GM13977 (cell line): ENCODE measurements around the gene SPG21.

Experiments used
- DNase-seq: peaks from one replicate; pipeline ENCODE4 v3.0.0; 2012; ENCODE audit warnings: low spot score
- in situ Hi-C: fragments of 300-500 bp; cut with MboI; formaldehyde crosslinking; loops from one replicate; pipeline ENCODE4 v1.12.0; 2022; ENCODE audit warnings: low sequenced_read_pairs, low pct_unique_long_range_greater_than_20kb, mixed read lengths, inconsistent platforms; ENCODE audit not compliant: unreplicated experiment
- TF ChIP-seq, protein P1 (sequence below): IDR thresholded peaks from 2 replicates; pipeline ENCODE4 v1.5.1; 2012; ENCODE audit warnings: mild to moderate bottlenecking, control low read depth; ENCODE audit not compliant: insufficient read depth; ENCODE audit errors: extremely low read depth, missing control alignments

SPG21 gene

GRCh38 chr15:64921711-64922110 is 68.0 kb downstream of the SPG21 start:
- TF ChIP-seq, protein P1, sequence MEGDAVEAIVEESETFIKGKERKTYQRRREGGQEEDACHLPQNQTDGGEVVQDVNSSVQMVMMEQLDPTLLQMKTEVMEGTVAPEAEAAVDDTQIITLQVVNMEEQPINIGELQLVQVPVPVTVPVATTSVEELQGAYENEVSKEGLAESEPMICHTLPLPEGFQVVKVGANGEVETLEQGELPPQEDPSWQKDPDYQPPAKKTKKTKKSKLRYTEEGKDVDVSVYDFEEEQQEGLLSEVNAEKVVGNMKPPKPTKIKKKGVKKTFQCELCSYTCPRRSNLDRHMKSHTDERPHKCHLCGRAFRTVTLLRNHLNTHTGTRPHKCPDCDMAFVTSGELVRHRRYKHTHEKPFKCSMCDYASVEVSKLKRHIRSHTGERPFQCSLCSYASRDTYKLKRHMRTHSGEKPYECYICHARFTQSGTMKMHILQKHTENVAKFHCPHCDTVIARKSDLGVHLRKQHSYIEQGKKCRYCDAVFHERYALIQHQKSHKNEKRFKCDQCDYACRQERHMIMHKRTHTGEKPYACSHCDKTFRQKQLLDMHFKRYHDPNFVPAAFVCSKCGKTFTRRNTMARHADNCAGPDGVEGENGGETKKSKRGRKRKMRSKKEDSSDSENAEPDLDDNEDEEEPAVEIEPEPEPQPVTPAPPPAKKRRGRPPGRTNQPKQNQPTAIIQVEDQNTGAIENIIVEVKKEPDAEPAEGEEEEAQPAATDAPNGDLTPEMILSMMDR = no peak
- no peak for DNase-seq
- in situ Hi-C loops = no loop called here

- TF ChIP-seq, protein P1 = no peak
- DNase-seq = no peak
- in situ Hi-C loops = no loop called here
Observed at GRCh38 chr15:64919721-64920120, 70.0 kb downstream of the SPG21 start.

- DNase-seq = no peak
- in situ Hi-C loops = no loop called here
- TF ChIP-seq, protein P1 = no peak
Observed at GRCh38 chr15:64917211-64917610, 72.5 kb downstream of the SPG21 start.

DNA sequence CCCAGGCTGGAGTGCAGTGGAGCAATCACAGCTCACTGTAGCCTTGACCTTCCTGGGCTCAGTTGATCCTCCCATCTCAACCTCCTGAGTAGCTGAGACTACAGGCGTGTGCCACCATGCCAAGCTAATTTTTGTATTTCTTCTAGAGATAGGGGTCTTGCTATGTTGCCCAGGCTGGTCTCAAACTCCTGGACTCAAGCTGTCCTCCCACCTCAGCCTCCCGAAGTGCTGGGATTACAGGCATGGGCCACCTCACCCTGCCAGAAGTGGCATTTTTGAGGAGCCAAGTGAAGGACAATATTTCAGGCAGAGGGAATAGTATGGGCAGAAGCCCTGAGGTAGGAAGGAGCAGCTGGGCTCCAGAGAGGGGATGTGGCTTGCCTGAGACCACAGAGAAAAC is 73.3 kb downstream of the SPG21 start:
- in situ Hi-C loops = no loop called here
- DNase-seq = no peak
- TF ChIP-seq, protein P1 = no peak

DNA sequence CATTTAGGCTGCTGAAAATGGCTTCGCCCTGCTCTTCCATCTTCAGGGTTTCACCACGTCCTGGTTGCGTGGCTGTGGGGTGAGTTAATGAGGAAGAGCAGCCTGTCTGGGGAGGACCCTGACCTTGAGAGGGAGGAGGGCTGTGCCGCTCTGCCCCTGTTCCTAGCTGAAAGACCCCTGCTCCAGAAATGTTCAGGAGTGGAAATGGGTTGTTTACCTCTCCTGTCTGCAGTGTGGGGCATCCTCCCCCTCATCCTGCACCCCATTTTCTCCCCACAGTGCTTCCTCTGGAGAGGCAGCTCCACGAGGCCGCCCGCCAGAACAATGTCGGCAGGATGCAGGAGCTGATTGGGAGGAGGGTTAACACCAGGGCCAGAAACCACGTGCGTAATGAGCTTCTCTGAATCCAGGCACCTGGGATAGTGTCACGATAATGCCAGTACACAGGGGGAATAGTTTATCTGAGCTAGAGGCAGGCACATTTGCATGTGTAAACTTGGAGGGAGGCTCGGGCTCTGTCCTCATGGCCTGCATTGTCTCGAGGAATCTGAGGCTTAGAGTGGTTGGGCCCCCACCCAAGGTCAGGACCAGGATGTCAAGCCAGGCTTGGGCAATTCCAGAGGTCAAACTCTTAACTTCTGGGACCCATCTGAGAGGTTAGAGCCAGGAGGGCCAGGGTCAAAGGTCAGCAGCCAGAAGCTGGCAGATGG is 74.0 kb downstream of the SPG21 start:
- TF ChIP-seq, protein P1 = no peak
- in situ Hi-C loops = no loop called here
- DNase-seq = no peak
